Brain microvascular endothelial cell (primary cell): ENCODE data around the gene MYO9A.
A peak's percentile ranks its signal among the peaks of the same experiment; 100 is the strongest.

Experiments
- DNase-seq: peaks from one replicate; pipeline ENCODE4 v3.0.0-alpha.2; 2020
- H3K27ac ChIP-seq: fragments of 250-450 bp; sonication (Bioruptor Pico); 2 replicates; pipeline ENCODE4 v1.5.1; 2020; ENCODE audit warnings: mild to moderate bottlenecking, moderate library complexity
- H3K27me3 ChIP-seq: fragments of 250-450 bp; sonication (Bioruptor Pico); replicated peaks from 2 replicates; pipeline ENCODE4 v1.5.1; 2020; ENCODE audit warnings: mild to moderate bottlenecking
- H3K36me3 ChIP-seq: fragments of 250-450 bp; sonication (Bioruptor Pico); replicated peaks from 2 replicates; pipeline ENCODE4 v1.5.1; 2020; ENCODE audit warnings: mild to moderate bottlenecking
- H3K4me3 ChIP-seq: 2 replicates; pipeline ENCODE4 v1.5.1; 2011; ENCODE audit warnings: low read depth, mild to moderate bottlenecking, control low read depth, low read length, moderate library complexity
- in situ Hi-C: cut with HindIII; loops from 2 replicates; pipeline ENCODE4 v1.10.0; 2017; ENCODE audit warnings: low sequenced_read_pairs, low pct_ligation_motif_present
- TF ChIP-seq, protein P1 (sequence below): IDR thresholded peaks from 2 replicates; pipeline ENCODE4 v1.5.1; 2011; ENCODE audit warnings: low read depth, mild to moderate bottlenecking, moderate library complexity, low read length, control low read depth, inconsistent platforms; ENCODE audit errors: missing control alignments

MYO9A gene

DNA sequence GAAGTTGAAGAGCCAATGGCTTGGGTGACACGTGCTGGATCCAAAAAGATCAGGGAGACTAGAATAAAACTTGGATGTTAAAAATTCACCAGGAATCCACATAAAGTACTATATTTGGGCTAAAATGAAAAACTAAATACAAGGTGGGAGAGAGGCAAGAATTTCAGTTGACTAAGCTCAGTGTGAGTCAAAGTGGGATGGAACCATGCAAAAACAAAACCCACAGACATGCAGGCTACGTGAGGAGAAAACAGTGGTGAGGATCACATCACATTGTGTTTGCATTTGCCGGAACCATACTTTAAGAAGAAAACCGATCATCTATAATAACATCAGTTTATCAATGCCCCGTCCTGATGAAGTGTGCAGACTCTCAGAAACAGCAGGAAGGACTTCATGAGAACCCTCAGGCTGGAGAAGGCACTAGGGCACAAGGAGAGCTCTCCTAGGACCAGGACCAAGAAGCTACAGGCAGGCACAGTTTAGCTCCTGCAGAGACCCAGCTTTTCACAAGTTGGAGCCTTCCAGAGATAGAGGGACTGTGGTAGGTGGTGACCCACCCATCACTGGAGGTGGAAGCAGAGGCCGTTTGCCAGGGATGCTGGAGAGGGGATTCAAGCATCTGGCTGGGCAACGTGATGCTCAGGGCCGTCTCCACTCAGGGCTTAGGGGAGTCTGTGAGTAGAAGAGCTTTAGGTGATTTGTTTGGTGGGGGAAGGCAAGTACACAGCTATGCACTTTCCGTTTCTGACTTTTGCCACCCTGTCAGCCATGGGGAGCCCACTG lies 336.6 kb downstream of the MYO9A start:
- in situ Hi-C loops, result no loop called here
- H3K27ac ChIP-seq, result no peak overlapping the region
- peak; percentile 51 for DNase-seq
- TF ChIP-seq, protein P1, sequence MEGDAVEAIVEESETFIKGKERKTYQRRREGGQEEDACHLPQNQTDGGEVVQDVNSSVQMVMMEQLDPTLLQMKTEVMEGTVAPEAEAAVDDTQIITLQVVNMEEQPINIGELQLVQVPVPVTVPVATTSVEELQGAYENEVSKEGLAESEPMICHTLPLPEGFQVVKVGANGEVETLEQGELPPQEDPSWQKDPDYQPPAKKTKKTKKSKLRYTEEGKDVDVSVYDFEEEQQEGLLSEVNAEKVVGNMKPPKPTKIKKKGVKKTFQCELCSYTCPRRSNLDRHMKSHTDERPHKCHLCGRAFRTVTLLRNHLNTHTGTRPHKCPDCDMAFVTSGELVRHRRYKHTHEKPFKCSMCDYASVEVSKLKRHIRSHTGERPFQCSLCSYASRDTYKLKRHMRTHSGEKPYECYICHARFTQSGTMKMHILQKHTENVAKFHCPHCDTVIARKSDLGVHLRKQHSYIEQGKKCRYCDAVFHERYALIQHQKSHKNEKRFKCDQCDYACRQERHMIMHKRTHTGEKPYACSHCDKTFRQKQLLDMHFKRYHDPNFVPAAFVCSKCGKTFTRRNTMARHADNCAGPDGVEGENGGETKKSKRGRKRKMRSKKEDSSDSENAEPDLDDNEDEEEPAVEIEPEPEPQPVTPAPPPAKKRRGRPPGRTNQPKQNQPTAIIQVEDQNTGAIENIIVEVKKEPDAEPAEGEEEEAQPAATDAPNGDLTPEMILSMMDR, result no peak
- H3K4me3 ChIP-seq, result no peak overlapping the region
- H3K36me3 ChIP-seq, result no peaks in the 10 kb centered on the region
- no peaks in the 10 kb centered on the region for H3K27me3 ChIP-seq

GRCh38 chr15:71780115-71780976 lies 337.6 kb downstream of the MYO9A start:
- TF ChIP-seq, protein P1, result peak; percentile 81
- in situ Hi-C loops, result no loop called here
- peak; percentile 19 for DNase-seq
- no peaks in the 10 kb centered on the region for H3K27me3 ChIP-seq
- H3K36me3 ChIP-seq, result no peaks in the 10 kb centered on the region
- peak overlapping the region; percentile 55 for H3K27ac ChIP-seq
- no peak overlapping the region for H3K4me3 ChIP-seq

DNA sequence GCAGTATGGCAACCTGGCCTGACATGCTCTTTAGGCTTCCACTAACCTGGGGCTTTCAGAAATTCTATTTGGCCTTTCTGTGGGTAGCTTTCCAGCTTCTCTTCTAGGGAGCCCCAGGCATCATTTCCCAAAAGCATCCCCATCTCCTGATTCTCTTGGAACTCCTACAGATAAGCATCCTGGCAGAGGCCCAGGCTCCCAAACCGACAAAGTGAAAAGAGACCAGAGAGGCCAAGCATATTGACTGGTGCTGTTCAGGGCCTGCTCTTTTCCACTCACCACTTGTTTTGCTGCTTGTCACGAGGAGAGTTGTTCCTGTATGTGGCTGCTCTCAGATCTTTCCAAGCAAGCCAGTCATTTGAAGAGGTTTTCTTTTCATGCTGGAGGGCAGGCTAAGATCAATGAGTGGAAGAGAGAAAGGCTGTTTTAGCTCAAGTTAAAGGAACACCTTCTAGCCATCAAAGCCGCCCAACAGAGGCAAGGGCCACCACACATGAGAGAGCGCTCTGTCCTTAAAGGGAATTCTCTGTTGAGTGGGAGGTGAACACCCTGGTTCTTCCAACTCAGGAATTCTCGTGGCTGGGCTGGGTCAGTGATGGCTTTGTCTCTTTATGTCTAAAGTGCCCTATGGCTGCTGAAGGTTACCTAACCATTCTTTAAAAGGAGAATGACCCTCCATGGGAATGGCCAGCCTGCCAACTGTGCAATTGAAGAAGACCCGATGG lies 338.7 kb downstream of the MYO9A start:
- TF ChIP-seq, protein P1, result no peak
- Histone ChIP-seq H3K27me3 (no peaks in the 10 kb centered on the region), H3K4me3 (no peak overlapping the region), H3K36me3 (no peaks in the 10 kb centered on the region), H3K27ac (no peak overlapping the region)
- in situ Hi-C loops, result no loop called here
- no peak for DNase-seq

DNA sequence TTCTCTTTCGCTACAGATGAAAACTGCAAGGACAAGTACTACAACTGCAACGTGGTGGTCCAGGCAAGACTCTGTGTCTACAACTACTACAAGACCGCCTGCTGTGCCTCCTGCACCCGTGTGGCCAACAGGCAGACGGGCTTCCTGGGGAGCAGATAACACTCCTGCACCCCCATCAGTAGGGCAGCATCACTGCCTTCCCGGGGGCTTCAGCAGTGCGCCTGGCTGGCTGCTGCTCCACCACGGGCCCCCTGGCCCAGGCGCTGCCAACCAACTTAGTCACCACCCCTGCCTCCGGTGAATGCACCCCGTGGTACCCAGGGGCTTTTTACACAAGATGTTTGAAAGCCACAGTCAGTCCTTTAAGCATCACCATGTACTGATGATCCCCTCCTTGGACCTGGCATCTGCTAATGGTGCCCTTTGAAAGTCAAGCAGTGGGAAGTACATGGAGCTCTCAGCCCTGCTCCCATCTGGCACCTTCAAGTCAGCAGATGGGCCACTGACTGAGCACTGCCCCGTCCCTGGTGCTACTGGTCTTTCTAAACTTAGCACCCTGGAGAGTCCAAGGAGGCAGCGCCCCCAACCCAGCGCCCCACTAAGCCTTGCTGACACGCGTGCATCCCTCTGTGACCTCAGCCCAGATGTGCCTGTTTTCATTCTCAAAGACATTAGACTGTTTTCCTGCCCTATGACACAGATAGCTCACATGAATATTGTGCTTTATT lies 340.6 kb downstream of the MYO9A start:
- no peak overlapping the region for H3K27ac ChIP-seq
- H3K36me3 ChIP-seq, result no peaks in the 10 kb centered on the region
- no peaks in the 10 kb centered on the region for H3K27me3 ChIP-seq
- in situ Hi-C loops, result no loop called here
- DNase-seq, result no peak
- no peak overlapping the region for H3K4me3 ChIP-seq
- TF ChIP-seq, protein P1, result no peak

DNA sequence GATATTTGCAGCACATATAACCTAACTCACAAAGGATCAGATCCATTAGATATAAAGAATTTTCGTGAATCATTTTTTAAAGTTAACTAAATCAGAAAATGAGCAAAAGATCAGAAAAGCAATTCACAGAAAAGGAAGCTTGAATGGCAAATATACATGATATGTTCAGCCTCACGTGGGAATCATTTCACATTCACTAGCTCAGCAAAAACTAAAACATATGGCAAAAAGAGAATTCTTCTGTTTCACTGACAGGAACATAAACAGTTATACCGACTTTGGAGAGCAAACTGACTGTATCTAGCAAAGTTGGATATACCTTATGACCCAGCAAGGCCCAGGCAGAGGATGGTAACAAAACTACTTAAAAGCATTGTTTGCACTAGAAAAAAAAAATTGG lies 341.6 kb downstream of the MYO9A start:
- Histone ChIP-seq H3K4me3 (no peak overlapping the region), H3K27ac (no peak overlapping the region), H3K27me3 (no peaks in the 10 kb centered on the region), H3K36me3 (no peaks in the 10 kb centered on the region)
- TF ChIP-seq, protein P1, result no peak
- in situ Hi-C loops, result no loop called here
- DNase-seq, result no peak
